ENCODE data around the gene SLC9B1.

DNA sequence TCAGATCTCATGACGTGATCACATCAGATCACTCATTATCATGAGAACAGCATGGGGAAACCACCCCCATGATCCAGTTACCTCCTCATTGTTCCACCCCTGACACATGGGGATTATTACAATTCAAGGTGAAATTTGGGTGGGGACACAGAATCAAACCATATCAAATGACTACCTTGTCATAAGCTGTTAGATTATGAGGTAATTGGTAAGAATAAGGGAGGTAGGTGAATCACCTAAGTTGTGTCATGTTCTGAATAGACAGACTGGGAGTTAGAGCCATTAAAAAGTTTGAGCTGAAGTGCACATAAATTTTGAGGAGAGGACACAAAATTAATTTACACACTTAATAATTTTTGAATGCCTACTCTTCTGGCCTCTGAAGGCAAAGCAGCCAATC lies 24.7 kb downstream of the SLC9B1 start:
- TF ChIP-seq TAF1 (IDR thresholded peaks at IDR 0.05; ENCODE audit: low read depth, low read length), result no peak
- no peak for TF ChIP-seq BCL11A (IDR thresholded peaks at IDR 0.05; ENCODE audit: low read depth in 2 of 2, low read length in 2 of 2)
- no peak for TF ChIP-seq SP2 (IDR thresholded peaks at IDR 0.05; ENCODE audit: low read length)
- no peak for TF ChIP-seq EP300 (IDR thresholded peaks at IDR 0.05; ENCODE audit: borderline replicate concordance in 1 of 2, low read depth in 2 of 2, low read length in 2 of 2)
- TF ChIP-seq CHD1 (IDR thresholded peaks at IDR 0.05; ENCODE audit: low read depth, low read length), result no peak
- TF ChIP-seq NRF1 (IDR thresholded peaks at IDR 0.05; ENCODE audit: low read depth, low read length), result no peak

All from H1 (cell line).